HCT116 (cell line): ENCODE measurements around the gene POLR3GL. TPM values are rescaled to one million over a fixed set of nuclear protein-coding genes. Genes with fewer than 3 reads are reported as not detected.

ENCODE experiments used
- ATAC-seq: fragments of 200-7000 bp; cut with Tn5 transposase; 2 replicates; pipeline ENCODE4 v1.9.1; 2020; ENCODE audit warnings: mild to moderate bottlenecking, moderate library complexity
- BruUV-seq: library from RNA; stranded (reverse); fragments of 400-500 nt; replicated peaks from 2 replicates; lab custom pipeline; 2021; lab: Mats Ljungman, UMichigan
- CTCF ChIA-PET: fragments of 300-600 bp; sonication (Branson Sonifier 250); formaldehyde crosslinking; loops from one replicate; lab custom pipeline; 2021; ENCODE audit warnings: antibody characterized with exemption; lab: Charles Lee
- POLR2A ChIA-PET: fragments of 300-600, 350-600 bp; sonication (Branson Sonifier 250); formaldehyde crosslinking; loops from one replicate; lab custom pipeline; 2021; ENCODE audit warnings: antibody characterized with exemption; lab: Charles Lee
- RAD21 ChIA-PET, 2 experiments: fragments of 300-600 bp; sonication (Branson Sonifier 250); formaldehyde crosslinking; loops; one replicate each; lab custom pipeline; 2023; ENCODE audit warnings: low total read pairs in 2 of 2; ENCODE audit not compliant: uncharacterized antibody in 2 of 2, unreplicated experiment in 2 of 2, low non-redundant PET in 1 of 2; lab: Charles Lee
- DNase-seq: peaks from one replicate; pipeline ENCODE4 v3.0.0-alpha.2; 2010; ENCODE audit warnings: low read depth, low spot score
- H2AFZ ChIP-seq: fragments of 200-600 bp; shearing (Covaris generic), sonication (generic); 2 replicates; pipeline ENCODE4 v1.6.1; 2017; ENCODE audit warnings: low read depth, mixed run types, mixed read lengths, antibody characterized with exemption, low read length; ENCODE audit not compliant: poor library complexity, severe bottlenecking
- H3K27ac ChIP-seq: 2 replicates; pipeline ENCODE4 v1.5.1; 2012; ENCODE audit warnings: low read depth, low read length
- H3K27me3 ChIP-seq: fragments of 200-600 bp; sonication (generic); 2 replicates; pipeline ENCODE4 v1.6.1; 2016; ENCODE audit warnings: mixed run types, low read length, mixed read lengths; ENCODE audit not compliant: insufficient read depth
- H3K36me3 ChIP-seq, 2 experiments: fragments of 200-500 bp in 1 of 2; fragments of 200-600 bp in 1 of 2; sonication (Bioruptor generic) in 1 of 2; sonication (generic) in 1 of 2; 2 replicates each; pipeline versions ENCODE4 v1.5.1 to v1.6.1; 2014 to 2016; ENCODE audit warnings: low read length in 2 of 2, inconsistent platforms in 1 of 2, mixed read lengths in 1 of 2, mixed run types in 1 of 2; ENCODE audit not compliant: insufficient read depth in 2 of 2, control insufficient read depth in 1 of 2
- H3K4me1 ChIP-seq, 2 experiments: fragments of 200-600 bp in 1 of 2; sonication (generic) in 1 of 2; 2 replicates each; pipeline versions ENCODE4 v1.5.1 to v1.6.1; 2012 to 2017; ENCODE audit warnings: low read length in 2 of 2, inconsistent platforms in 1 of 2, mild to moderate bottlenecking in 1 of 2, mixed read lengths in 1 of 2, mixed run types in 1 of 2, moderate library complexity in 1 of 2; ENCODE audit not compliant: insufficient read depth in 2 of 2, control insufficient read depth in 1 of 2
- H3K4me2 ChIP-seq: fragments of 200-600 bp; sonication (generic); 2 replicates; pipeline ENCODE4 v1.6.1; 2017; ENCODE audit warnings: mixed run types, low read length, mixed read lengths
- H3K4me3 ChIP-seq, 2 experiments: fragments of 200-600 bp in 1 of 2; sonication (generic) in 1 of 2; replicated peaks in 1 of 2; 2 replicates each; pipeline ENCODE4 v1.5.1; 2011 to 2016; ENCODE audit warnings: low read length in 2 of 2, control low read depth in 1 of 2, low read depth in 1 of 2, mild to moderate bottlenecking in 1 of 2, mixed read lengths in 1 of 2, mixed run types in 1 of 2
- H3K79me2 ChIP-seq: fragments of 200-600 bp; sonication (generic); 2 replicates; pipeline ENCODE4 v1.6.1; 2017; ENCODE audit warnings: mild to moderate bottlenecking, mixed run types, low read length, moderate library complexity, mixed read lengths; ENCODE audit not compliant: insufficient read depth
- H3K9ac ChIP-seq: fragments of 200-600 bp; sonication (generic); 2 replicates; pipeline ENCODE4 v1.6.1; 2016; ENCODE audit warnings: low read length, mixed read lengths
- H3K9me2 ChIP-seq: fragments of 200-600 bp; sonication (generic), shearing (Covaris generic); 2 replicates; pipeline ENCODE4 v1.6.1; 2017; ENCODE audit warnings: mixed run types, mild to moderate bottlenecking, moderate library complexity; ENCODE audit not compliant: insufficient read depth
- H3K9me3 ChIP-seq, 2 experiments: fragments of 200-500 bp in 1 of 2; fragments of 200-600 bp in 1 of 2; sonication (Bioruptor generic) in 1 of 2; sonication (generic) in 1 of 2; 2 replicates each; pipeline ENCODE4 v1.6.1; 2014 to 2017; ENCODE audit warnings: low read length in 2 of 2, mixed read lengths in 2 of 2, inconsistent platforms in 1 of 2, low read depth in 1 of 2, mild to moderate bottlenecking in 1 of 2, mixed run types in 1 of 2, moderate library complexity in 1 of 2; ENCODE audit not compliant: control insufficient read depth in 1 of 2, insufficient read depth in 1 of 2
- H4K20me1 ChIP-seq: fragments of 200-600 bp; sonication (generic), shearing (Covaris generic); 2 replicates; pipeline ENCODE4 v1.6.1; 2017; ENCODE audit warnings: mixed run types, mild to moderate bottlenecking, moderate library complexity; ENCODE audit not compliant: insufficient read depth
- CBX3 ChIP-seq: IDR thresholded peaks from 2 replicates; pipeline ENCODE4 v1.6.1; 2012; ENCODE audit warnings: low read depth
- CEBPB ChIP-seq: IDR thresholded peaks from 2 replicates; pipeline ENCODE4 v1.6.1; 2012; ENCODE audit warnings: low read depth
- CTCF ChIP-seq, 3 experiments: fragments of 200-600 bp in 1 of 3; sonication (generic) in 1 of 3; IDR thresholded peaks in 2 of 3; conservative IDR thresholded peaks in 1 of 3; 2 replicates each; pipeline ENCODE4 v1.5.1; 2012 to 2017; ENCODE audit warnings: low read depth in 2 of 3, low read length in 2 of 3, antibody characterized with exemption in 1 of 3, borderline replicate concordance in 1 of 3, control low read depth in 1 of 3, mild to moderate bottlenecking in 1 of 3, mixed read lengths in 1 of 3, mixed run types in 1 of 3, moderate library complexity in 1 of 3; ENCODE audit not compliant: insufficient read depth in 1 of 3
- EGR1 ChIP-seq: IDR thresholded peaks from 2 replicates; pipeline ENCODE4 v1.6.1; 2012; ENCODE audit warnings: low read depth
- EZH2 ChIP-seq: fragments of 200-600 bp; sonication (generic); IDR thresholded peaks from 2 replicates; pipeline ENCODE4 v1.6.1; 2017; ENCODE audit warnings: antibody characterized with exemption, mixed run types
- FOSL1 ChIP-seq: IDR thresholded peaks from 2 replicates; pipeline ENCODE4 v1.6.1; 2012; ENCODE audit warnings: low read depth
- JUND ChIP-seq: IDR thresholded peaks from 2 replicates; pipeline ENCODE4 v1.6.1; 2012
- MAX ChIP-seq: IDR thresholded peaks from 2 replicates; pipeline ENCODE4 v1.6.1; 2012
- POLR2A ChIP-seq: IDR thresholded peaks from 2 replicates; pipeline ENCODE4 v1.7.0; 2011; ENCODE audit warnings: borderline replicate concordance; ENCODE audit not compliant: insufficient read depth, insufficient read length; ENCODE audit errors: extremely low read depth
- POLR2AphosphoS5 ChIP-seq: IDR thresholded peaks from 2 replicates; pipeline ENCODE4 v1.6.1; 2011; ENCODE audit warnings: mild to moderate bottlenecking, low read depth, low read length, moderate library complexity
- SP1 ChIP-seq: IDR thresholded peaks from 2 replicates; pipeline ENCODE4 v1.6.1; 2012; ENCODE audit warnings: low read depth
- SRF ChIP-seq: IDR thresholded peaks from 2 replicates; pipeline ENCODE4 v1.6.1; 2012; ENCODE audit warnings: low read depth
- TCF7L2 ChIP-seq: IDR thresholded peaks from 2 replicates; pipeline ENCODE4 v1.7.0; 2011; ENCODE audit warnings: borderline replicate concordance, inconsistent platforms; ENCODE audit not compliant: insufficient read depth, insufficient read length; ENCODE audit errors: extremely low read depth
- YY1 ChIP-seq: IDR thresholded peaks from 2 replicates; pipeline ENCODE4 v1.6.1; 2011; ENCODE audit warnings: low read length, low read depth, moderate library complexity, mild to moderate bottlenecking; ENCODE audit not compliant: insufficient replicate concordance; ENCODE audit errors: extremely low read depth
- ZFX ChIP-seq: fragments of 450-650 bp; IDR thresholded peaks from 2 replicates; pipeline ENCODE4 v1.6.1; 2017
- intact Hi-C: fragments of 100-400 bp; cut with micrococcal nuclease; formaldehyde crosslinking; loops from 2 replicates; pipeline ENCODE4 v1.10.0; 2022
- total RNA-seq: library from RNA; stranded (reverse); gene quantifications from one replicate; pipeline ENCODE4 v1.2.1, GENCODE V29; 2021; ENCODE audit not compliant: unreplicated experiment
- TF ChIP-seq, protein P1 (sequence below): IDR thresholded peaks from 2 replicates; pipeline ENCODE4 v1.6.1; 2012
- TF ChIP-seq, protein P2 (sequence below): IDR thresholded peaks from 2 replicates; pipeline ENCODE4 v1.6.1; 2011; ENCODE audit warnings: mild to moderate bottlenecking, low read length, moderate library complexity; ENCODE audit not compliant: insufficient replicate concordance; ENCODE audit errors: extremely low read depth

Gene POLR3GL
- total RNA-seq, 1 experiment from 2014 or later: 17.9 TPM

GRCh38 chr1:145956361-145956760 is 8.1 kb upstream of the POLR3GL start:
- TF ChIP-seq POLR2A (no peak), EGR1 (no peak), ZFX (no peak), SRF (no peak), FOSL1 (no peak), YY1 (no peak), SP1 (no peak), TCF7L2 (no peak), JUND (no peak), POLR2AphosphoS5 (no peak), CBX3 (no peak), EZH2 (no peak), MAX (no peak), CEBPB (no peak), CTCF (IDR thresholded peaks at IDR 0.05 in 2 of 3, conservative IDR thresholded peaks at IDR 0.05 in 1 of 3; ENCODE audit: borderline replicate concordance in 1 of 3, insufficient read depth in 1 of 3, low read depth in 2 of 3, low read length in 2 of 3) (no peak)
- TF ChIP-seq, protein P1, sequence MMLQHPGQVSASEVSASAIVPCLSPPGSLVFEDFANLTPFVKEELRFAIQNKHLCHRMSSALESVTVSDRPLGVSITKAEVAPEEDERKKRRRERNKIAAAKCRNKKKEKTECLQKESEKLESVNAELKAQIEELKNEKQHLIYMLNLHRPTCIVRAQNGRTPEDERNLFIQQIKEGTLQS: no peak
- TF ChIP-seq, protein P2, sequence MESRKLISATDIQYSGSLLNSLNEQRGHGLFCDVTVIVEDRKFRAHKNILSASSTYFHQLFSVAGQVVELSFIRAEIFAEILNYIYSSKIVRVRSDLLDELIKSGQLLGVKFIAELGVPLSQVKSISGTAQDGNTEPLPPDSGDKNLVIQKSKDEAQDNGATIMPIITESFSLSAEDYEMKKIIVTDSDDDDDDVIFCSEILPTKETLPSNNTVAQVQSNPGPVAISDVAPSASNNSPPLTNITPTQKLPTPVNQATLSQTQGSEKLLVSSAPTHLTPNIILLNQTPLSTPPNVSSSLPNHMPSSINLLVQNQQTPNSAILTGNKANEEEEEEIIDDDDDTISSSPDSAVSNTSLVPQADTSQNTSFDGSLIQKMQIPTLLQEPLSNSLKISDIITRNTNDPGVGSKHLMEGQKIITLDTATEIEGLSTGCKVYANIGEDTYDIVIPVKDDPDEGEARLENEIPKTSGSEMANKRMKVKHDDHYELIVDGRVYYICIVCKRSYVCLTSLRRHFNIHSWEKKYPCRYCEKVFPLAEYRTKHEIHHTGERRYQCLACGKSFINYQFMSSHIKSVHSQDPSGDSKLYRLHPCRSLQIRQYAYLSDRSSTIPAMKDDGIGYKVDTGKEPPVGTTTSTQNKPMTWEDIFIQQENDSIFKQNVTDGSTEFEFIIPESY: no peak
- Histone ChIP-seq H4K20me1 (no peaks in the 10 kb centered on the region), H2AFZ (no peak overlapping the region), H3K36me3 (no peaks in the 10 kb centered on the region), H3K9me3 (no peaks in the 10 kb centered on the region), H3K4me3 (no peak overlapping the region), H3K27ac (no peak overlapping the region), H3K9ac (no peak overlapping the region), H3K9me2 (no peaks in the 10 kb centered on the region), H3K4me1 (peaks cover 9 to 18% of the 10 kb centered on the region in 2 experiments; a peak in 3 of 4 replicates), H3K79me2 (no peaks in the 10 kb centered on the region), H3K4me2 (peak overlapping the region; percentile 93), H3K27me3 (no peaks in the 10 kb centered on the region)
- ChIA-PET POLR2A (no interaction called here), RAD21 (no interaction called here), CTCF (no interaction called here)
- intact Hi-C loops: no loop called here
- no TSS peak for BruUV-seq
- DNase-seq (no peak), ATAC-seq (no peak)
